ENCODE measurements around the gene GPT2. TPM values are rescaled to one million over a fixed set of nuclear protein-coding genes. Genes with fewer than 3 reads are reported as not detected.

Gene GPT2
- total and polyA plus RNA-seq, 7 donors, result 3.3 to 28.7 (median 14.8) TPM

- no peak overlapping the region for H3K27ac ChIP-seq
- H3K4me3 ChIP-seq, result no peak overlapping the region
- H3K4me1 ChIP-seq, result no peaks in the 10 kb centered on the region
- intact Hi-C loops (cut with DNase I), result no loop called here
- DNase-seq, result no peak
- TF ChIP-seq POLR2A (IDR thresholded peaks at IDR 0.05) (no peak), EP300 (IDR thresholded peaks at IDR 0.05) (no peak), POLR2AphosphoS5 (IDR thresholded peaks at IDR 0.05) (no peak)
- TF ChIP-seq, protein P1, sequence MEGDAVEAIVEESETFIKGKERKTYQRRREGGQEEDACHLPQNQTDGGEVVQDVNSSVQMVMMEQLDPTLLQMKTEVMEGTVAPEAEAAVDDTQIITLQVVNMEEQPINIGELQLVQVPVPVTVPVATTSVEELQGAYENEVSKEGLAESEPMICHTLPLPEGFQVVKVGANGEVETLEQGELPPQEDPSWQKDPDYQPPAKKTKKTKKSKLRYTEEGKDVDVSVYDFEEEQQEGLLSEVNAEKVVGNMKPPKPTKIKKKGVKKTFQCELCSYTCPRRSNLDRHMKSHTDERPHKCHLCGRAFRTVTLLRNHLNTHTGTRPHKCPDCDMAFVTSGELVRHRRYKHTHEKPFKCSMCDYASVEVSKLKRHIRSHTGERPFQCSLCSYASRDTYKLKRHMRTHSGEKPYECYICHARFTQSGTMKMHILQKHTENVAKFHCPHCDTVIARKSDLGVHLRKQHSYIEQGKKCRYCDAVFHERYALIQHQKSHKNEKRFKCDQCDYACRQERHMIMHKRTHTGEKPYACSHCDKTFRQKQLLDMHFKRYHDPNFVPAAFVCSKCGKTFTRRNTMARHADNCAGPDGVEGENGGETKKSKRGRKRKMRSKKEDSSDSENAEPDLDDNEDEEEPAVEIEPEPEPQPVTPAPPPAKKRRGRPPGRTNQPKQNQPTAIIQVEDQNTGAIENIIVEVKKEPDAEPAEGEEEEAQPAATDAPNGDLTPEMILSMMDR (IDR thresholded peaks at IDR 0.05), result no peak
- no peaks in the 10 kb centered on the region for H3K9me3 ChIP-seq
- H3K27me3 ChIP-seq, result no peaks in the 10 kb centered on the region
- 36 to 76% methylated on average over 1 of the region's 1 CpG for WGBS, 2 donors
- peaks cover 0 to 12% (median 6%) of the 10 kb centered on the region in 4 donors for H3K36me3 ChIP-seq
These were observed 65.8 kb downstream of the GPT2 start for GRCh38 chr16:46950009-46950408.

- WGBS, 2 donors, result 62 to 79% methylated on average over 5 of the region's 5 CpGs
- peaks cover 7 to 57% (median 38%) of the 10 kb centered on the region in 4 donors for H3K36me3 ChIP-seq
- intact Hi-C loops (cut with DNase I), result no loop called here
- no peaks in the 10 kb centered on the region for H3K27me3 ChIP-seq
- no peaks in the 10 kb centered on the region for H3K4me1 ChIP-seq
- no peak overlapping the region for H3K27ac ChIP-seq
- TF ChIP-seq POLR2A (IDR thresholded peaks at IDR 0.05) (no peak), EP300 (IDR thresholded peaks at IDR 0.05) (no peak), POLR2AphosphoS5 (IDR thresholded peaks at IDR 0.05) (no peak)
- TF ChIP-seq, protein P1 (IDR thresholded peaks at IDR 0.05), result no peak
- no peak for DNase-seq
- no peak overlapping the region for H3K4me3 ChIP-seq
- H3K9me3 ChIP-seq, result no peaks in the 10 kb centered on the region
These were observed 70.4 kb downstream of the GPT2 start for GRCh38 chr16:46954562-46954961.

- Histone ChIP-seq H3K27me3 (no peaks in the 10 kb centered on the region), H3K36me3 (peaks cover 23 to 95% (median 58%) of the 10 kb centered on the region in 4 donors), H3K27ac (peak overlapping the region; percentile 25 to 42 (median 33)), H3K4me1 (peaks cover 0 to 31% (median 22%) of the 10 kb centered on the region in 4 donors), H3K9me3 (no peaks in the 10 kb centered on the region), H3K4me3 (no peak overlapping the region)
- WGBS, 2 donors, result 69 to 79% methylated on average over 9 of the region's 9 CpGs
- TF ChIP-seq POLR2AphosphoS5 (IDR thresholded peaks at IDR 0.05), result no peak
- TF ChIP-seq, protein P1 (IDR thresholded peaks at IDR 0.05), result no peak
- intact Hi-C loops (cut with DNase I), result no loop called here
- DNase-seq, result no peak
These were observed 77.5 kb downstream of the GPT2 start for GRCh38 chr16:46961373-46962353.

DNA sequence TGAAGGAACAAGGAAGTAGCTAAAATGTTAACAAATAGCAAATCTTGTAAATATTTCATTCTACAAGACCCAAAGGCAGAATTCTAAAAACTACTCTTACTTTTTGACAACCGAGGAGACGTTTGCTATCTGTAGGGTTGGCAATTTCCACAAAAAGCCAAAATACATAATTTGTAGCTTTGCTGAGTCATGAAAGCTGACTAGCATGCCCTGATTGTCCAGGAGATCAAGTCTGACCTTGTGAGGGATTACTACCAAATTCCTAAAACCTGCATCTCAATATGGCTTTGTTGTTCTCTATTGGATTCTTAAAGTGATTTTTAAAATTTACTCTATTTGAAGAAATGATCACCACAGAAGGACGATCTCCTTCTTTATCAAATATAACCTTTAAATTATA is 78.5 kb downstream of the GPT2 start:
- no peaks in the 10 kb centered on the region for H3K9me3 ChIP-seq
- H3K36me3 ChIP-seq, result peaks cover 32 to 95% (median 63%) of the 10 kb centered on the region in 4 donors
- H3K27ac ChIP-seq, result peak overlapping the region; percentile 25 to 42 (median 33)
- no peak for DNase-seq
- H3K27me3 ChIP-seq, result no peaks in the 10 kb centered on the region
- intact Hi-C loops (cut with DNase I), result no loop called here
- peaks cover 0 to 31% (median 22%) of the 10 kb centered on the region in 4 donors for H3K4me1 ChIP-seq
- 86 to 89% methylated on average over 3 of the region's 3 CpGs for WGBS, 2 donors
- H3K4me3 ChIP-seq, result no peak overlapping the region
- no peak for TF ChIP-seq POLR2AphosphoS5 (IDR thresholded peaks at IDR 0.05)
- TF ChIP-seq, protein P1 (IDR thresholded peaks at IDR 0.05), result no peak
- TF ChIP-seq POLR2A (IDR thresholded peaks at IDR 0.05), result no peak
- no peak for TF ChIP-seq EP300 (IDR thresholded peaks at IDR 0.05)
